ENCODE results near the gene MED13L. TPM values are rescaled to one million over a fixed set of nuclear protein-coding genes. Genes with fewer than 3 reads are reported as not detected.

Gene MED13L
- polyA plus RNA-seq, 1 of the 3 experiments (the other 2 are of a cell fraction): 17.1 TPM

- Histone ChIP-seq H3K27ac (ENCODE audit: low read depth in 2 of 2, low read length in 1 of 2) (no peak overlapping the region), H3K4me1 (ENCODE audit: control insufficient read depth in 1 of 2, insufficient read depth in 2 of 2, low read depth in 1 of 2, low read length in 1 of 2) (no peaks in the 10 kb centered on the region), H3F3A (replicated peaks; ENCODE audit: insufficient read depth) (peaks cover 7% of the 10 kb centered on the region), H4K20me1 (ENCODE audit: insufficient read depth) (no peaks in the 10 kb centered on the region), H3K9me2 (no peaks in the 10 kb centered on the region), H3K79me2 (ENCODE audit: insufficient read depth) (peaks cover 56% of the 10 kb centered on the region), H3K36me3 (replicated peaks in 1 of 2; ENCODE audit: control insufficient read depth in 1 of 2, insufficient read depth in 2 of 2, low read length in 1 of 2) (peaks cover 79 to 91% of the 10 kb centered on the region in 2 experiments), H3K4me3 (ENCODE audit: low read depth in 2 of 2, low read length in 1 of 2) (no peak overlapping the region), H2AFZ (ENCODE audit: low read depth) (no peak overlapping the region), H3K9me3 (no peaks in the 10 kb centered on the region), H3K4me2 (no peak overlapping the region), H3K9ac (no peak overlapping the region), H3K27me3 (ENCODE audit: insufficient read depth) (no peaks in the 10 kb centered on the region)
- DNase-seq: no peak
- ChIA-PET CTCF (interaction anchor here (1.4 kb wide), 1 partner anchor 12 kb away, joined by 5 read pairs; no protein-coding TSS in a partner anchor), POLR2A (no interaction called here)
- no peak for TF ChIP-seq FOSL2 (IDR thresholded peaks at IDR 0.05; ENCODE audit: borderline replicate concordance, low read depth)
- no peak for TF ChIP-seq POLR2AphosphoS5 (IDR thresholded peaks at IDR 0.05; ENCODE audit: low read depth, low read length)
- no peak for TF ChIP-seq MAX (IDR thresholded peaks at IDR 0.05; ENCODE audit: low read depth)
- TF ChIP-seq CTCF (IDR thresholded peaks at IDR 0.05): peak; percentile 47
- 69% methylated on average over 4 of the region's 4 CpGs for WGBS (ENCODE audit: low lambda C conversion rate)
Measured at GRCh38 chr12:116009805-116010204, 267.7 kb downstream of the MED13L start.

- CTCF ChIA-PET: interaction anchor here (1.2 to 3.1 kb wide), 2 partner anchors 8 to 11 kb away, joined by 4 to 11 read pairs; no protein-coding TSS in a partner anchor
- Histone ChIP-seq H3F3A (replicated peaks; ENCODE audit: insufficient read depth) (peaks cover 8% of the 10 kb centered on the region), H3K4me1 (ENCODE audit: control insufficient read depth in 1 of 2, insufficient read depth in 2 of 2, low read depth in 1 of 2, low read length in 1 of 2) (no peaks in the 10 kb centered on the region), H3K4me3 (ENCODE audit: low read depth in 2 of 2, low read length in 1 of 2) (no peak overlapping the region), H4K20me1 (ENCODE audit: insufficient read depth) (no peaks in the 10 kb centered on the region), H2AFZ (ENCODE audit: low read depth) (no peak overlapping the region), H3K9ac (no peak overlapping the region), H3K79me2 (ENCODE audit: insufficient read depth) (peaks cover 42% of the 10 kb centered on the region), H3K27ac (ENCODE audit: low read depth in 2 of 2, low read length in 1 of 2) (no peak overlapping the region), H3K9me3 (no peaks in the 10 kb centered on the region), H3K9me2 (no peaks in the 10 kb centered on the region), H3K27me3 (ENCODE audit: insufficient read depth) (no peaks in the 10 kb centered on the region), H3K4me2 (no peak overlapping the region), H3K36me3 (replicated peaks in 1 of 2; ENCODE audit: control insufficient read depth in 1 of 2, insufficient read depth in 2 of 2, low read length in 1 of 2) (peaks cover 71 to 85% of the 10 kb centered on the region in 2 experiments)
- 94% methylated on average over 2 of the region's 2 CpGs for WGBS (ENCODE audit: low lambda C conversion rate)
- DNase-seq: no peak
- no peak for TF ChIP-seq TAF1 (IDR thresholded peaks at IDR 0.05; ENCODE audit: borderline replicate concordance, low read depth, low read length)
- POLR2A ChIA-PET: no interaction called here
Measured at GRCh38 chr12:116006141-116006540, 271.4 kb downstream of the MED13L start.

- no peak overlapping the region for H2AFZ ChIP-seq (ENCODE audit: low read depth)
- H3K4me3 ChIP-seq (ENCODE audit: low read depth in 2 of 2, low read length in 1 of 2): no peak overlapping the region
- no peak overlapping the region for H3K27ac ChIP-seq (ENCODE audit: low read depth in 2 of 2, low read length in 1 of 2)
- no peak overlapping the region for H3K4me2 ChIP-seq
- WGBS (ENCODE audit: low lambda C conversion rate): 94% methylated on average over 6 of the region's 6 CpGs
- 0 out of 4 replicates have a peak, but pooled peaks cover 0 to 5% of the 10 kb centered on the region in 2 experiments for H3K4me1 ChIP-seq (ENCODE audit: control insufficient read depth in 1 of 2, insufficient read depth in 2 of 2, low read depth in 1 of 2, low read length in 1 of 2)
- H3K9me2 ChIP-seq: no peaks in the 10 kb centered on the region
- H3K9me3 ChIP-seq: no peaks in the 10 kb centered on the region
- CTCF ChIA-PET: interaction anchor here (0.6 to 2.8 kb wide), 4 partner anchors 14 to 706 kb away, joined by 3 to 11 read pairs (median 4); no protein-coding TSS in a partner anchor
- DNase-seq: no peak
- H3F3A ChIP-seq (replicated peaks; ENCODE audit: insufficient read depth): peaks cover 24% of the 10 kb centered on the region
- H4K20me1 ChIP-seq (ENCODE audit: insufficient read depth): peaks cover 8% of the 10 kb centered on the region; the same call in 1 of the 2 replicates
- H3K79me2 ChIP-seq (ENCODE audit: insufficient read depth): peaks cover 31% of the 10 kb centered on the region
- POLR2A ChIA-PET: no interaction called here
- no peak overlapping the region for H3K9ac ChIP-seq
- peaks cover 53 to 69% of the 10 kb centered on the region in 2 experiments for H3K36me3 ChIP-seq (replicated peaks in 1 of 2; ENCODE audit: control insufficient read depth in 1 of 2, insufficient read depth in 2 of 2, low read length in 1 of 2)
- H3K27me3 ChIP-seq (ENCODE audit: insufficient read depth): no peaks in the 10 kb centered on the region
- TF ChIP-seq SMC3 (IDR thresholded peaks at IDR 0.05; ENCODE audit: low read depth, low read length) (no peak), FOXM1 (IDR thresholded peaks at IDR 0.05; ENCODE audit: low read depth) (no peak), USF2 (IDR thresholded peaks at IDR 0.05; ENCODE audit: borderline replicate concordance, low read depth, low read length) (no peak), TAF1 (IDR thresholded peaks at IDR 0.05; ENCODE audit: borderline replicate concordance, low read depth, low read length) (no peak), TCF12 (IDR thresholded peaks at IDR 0.05) (no peak), SIN3A (IDR thresholded peaks at IDR 0.05; ENCODE audit: borderline replicate concordance, low read depth, low read length) (no peak), ELF1 (IDR thresholded peaks at IDR 0.05) (no peak), JUND (IDR thresholded peaks at IDR 0.05) (no peak), YY1 (IDR thresholded peaks at IDR 0.05; ENCODE audit: low read depth) (no peak), RCOR1 (IDR thresholded peaks at IDR 0.05; ENCODE audit: low read length) (no peak), EP300 (IDR thresholded peaks at IDR 0.05; ENCODE audit: borderline replicate concordance in 1 of 2, low read depth in 1 of 2, low read length in 1 of 2) (no peak), ZBTB33 (IDR thresholded peaks at IDR 0.05; ENCODE audit: borderline replicate concordance, low read depth) (no peak), TEAD4 (IDR thresholded peaks at IDR 0.05; ENCODE audit: borderline replicate concordance, insufficient read depth) (no peak)
Measured at GRCh38 chr12:116002890-116003536, 274.5 kb downstream of the MED13L start.

All from SK-N-SH (cell line).